K562 treated with DMSO at 1 percent for 4 hours (cell line): ENCODE results near the gene TRPM4. TPM values are rescaled to one million over a fixed set of nuclear protein-coding genes. Genes with fewer than 3 reads are reported as not detected.

ENCODE experiments used
- total RNA-seq: library from RNA; unstranded; fragments of 300-600 nt; gene quantifications from 2 replicates; pipeline ENCODE4 v1.2.3, GENCODE V29; 2022; ENCODE audit not compliant: insufficient read depth

The TRPM4 gene
- total RNA-seq, result 12.7 and 14.0 TPM in 2 replicates

DNA sequence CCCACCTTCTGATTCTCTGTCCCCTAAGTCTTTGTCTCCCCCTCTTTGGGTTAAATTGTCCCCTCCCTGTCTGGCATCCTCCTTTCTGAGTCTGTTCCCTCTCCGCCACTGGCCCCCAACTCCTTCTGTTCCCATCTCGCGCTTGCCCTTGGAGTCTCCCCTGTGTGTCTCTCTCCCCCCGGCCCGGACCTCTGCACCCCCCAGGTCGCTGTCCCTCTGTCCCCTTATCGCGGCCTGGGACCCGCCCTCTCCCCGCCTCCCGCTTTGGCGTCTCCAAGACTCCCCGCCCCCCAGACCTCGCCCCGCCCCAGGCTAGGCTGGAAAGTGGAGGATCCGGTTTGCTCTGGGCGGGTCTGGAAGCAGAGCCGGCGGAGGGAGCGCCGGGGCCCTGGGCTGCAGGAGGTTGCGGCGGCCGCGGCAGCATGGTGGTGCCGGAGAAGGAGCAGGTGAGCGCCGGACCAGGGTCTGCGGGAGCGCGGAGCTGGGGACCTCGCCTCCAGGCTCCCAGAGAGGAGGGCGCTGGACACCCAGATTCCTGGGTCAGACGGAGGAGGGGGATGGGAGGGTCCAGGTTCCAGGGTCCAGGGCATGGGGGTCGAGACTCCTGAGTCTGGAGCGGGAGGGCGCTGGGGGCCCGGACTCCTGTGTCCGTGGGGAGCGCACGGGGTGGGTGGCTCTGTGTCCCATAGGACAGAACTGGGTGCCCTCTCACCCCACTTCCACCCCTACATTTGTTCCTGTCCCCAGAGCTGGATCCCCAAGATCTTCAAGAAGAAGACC lies at the start of gene TRPM4:
TRPM4 (plus strand) TSS at position 348 of the 780 bp plus-strand sequence; CDS start at position 423, 75 bp downstream.

DNA sequence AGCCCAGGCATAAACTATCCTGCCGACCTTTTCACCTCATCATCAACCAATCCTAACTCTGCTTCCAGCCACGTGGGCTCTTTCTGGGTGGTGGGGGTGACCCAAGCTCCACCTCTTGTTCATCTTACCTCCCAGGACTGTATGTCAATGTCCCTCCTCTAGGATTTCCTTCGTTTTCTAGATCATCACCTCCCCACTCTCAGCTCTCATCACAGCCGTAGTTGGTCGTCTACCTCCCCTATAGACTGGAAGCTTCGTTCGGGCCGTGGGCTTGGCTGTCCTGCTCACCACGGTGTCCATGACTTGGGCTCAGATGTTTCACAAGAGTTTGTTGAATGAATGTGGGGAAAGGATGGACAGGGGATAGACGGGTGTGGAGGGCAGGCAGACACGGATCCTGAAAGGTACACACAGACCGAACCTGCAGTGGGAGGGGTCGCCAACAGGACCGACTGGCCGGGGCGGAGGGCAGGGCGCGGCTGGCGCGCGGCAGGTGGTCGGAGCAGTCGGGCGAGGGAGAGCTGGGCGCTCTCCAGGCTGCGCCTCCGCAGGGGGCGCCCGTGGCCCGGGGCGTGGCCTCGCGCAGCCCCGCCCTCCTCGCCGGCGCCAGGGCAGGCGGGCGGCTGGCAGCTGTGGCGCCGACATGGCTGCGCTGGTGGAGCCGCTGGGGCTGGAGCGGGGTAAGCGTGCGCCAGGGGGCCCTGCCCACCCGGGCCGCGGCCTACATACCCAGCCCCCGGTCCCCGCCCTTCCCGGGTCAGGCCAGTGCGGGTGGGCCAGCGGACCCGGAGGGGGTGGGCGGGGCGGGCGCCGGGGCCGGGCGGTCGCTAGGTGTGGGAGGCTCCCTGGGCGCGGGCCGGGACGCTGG lies 43.6 kb upstream of the TRPM4 start, which contains the start of gene LIN7B:
LIN7B (plus strand) TSS at position 609 of the 868 bp plus-strand sequence; CDS start at position 644, 35 bp downstream.

DNA sequence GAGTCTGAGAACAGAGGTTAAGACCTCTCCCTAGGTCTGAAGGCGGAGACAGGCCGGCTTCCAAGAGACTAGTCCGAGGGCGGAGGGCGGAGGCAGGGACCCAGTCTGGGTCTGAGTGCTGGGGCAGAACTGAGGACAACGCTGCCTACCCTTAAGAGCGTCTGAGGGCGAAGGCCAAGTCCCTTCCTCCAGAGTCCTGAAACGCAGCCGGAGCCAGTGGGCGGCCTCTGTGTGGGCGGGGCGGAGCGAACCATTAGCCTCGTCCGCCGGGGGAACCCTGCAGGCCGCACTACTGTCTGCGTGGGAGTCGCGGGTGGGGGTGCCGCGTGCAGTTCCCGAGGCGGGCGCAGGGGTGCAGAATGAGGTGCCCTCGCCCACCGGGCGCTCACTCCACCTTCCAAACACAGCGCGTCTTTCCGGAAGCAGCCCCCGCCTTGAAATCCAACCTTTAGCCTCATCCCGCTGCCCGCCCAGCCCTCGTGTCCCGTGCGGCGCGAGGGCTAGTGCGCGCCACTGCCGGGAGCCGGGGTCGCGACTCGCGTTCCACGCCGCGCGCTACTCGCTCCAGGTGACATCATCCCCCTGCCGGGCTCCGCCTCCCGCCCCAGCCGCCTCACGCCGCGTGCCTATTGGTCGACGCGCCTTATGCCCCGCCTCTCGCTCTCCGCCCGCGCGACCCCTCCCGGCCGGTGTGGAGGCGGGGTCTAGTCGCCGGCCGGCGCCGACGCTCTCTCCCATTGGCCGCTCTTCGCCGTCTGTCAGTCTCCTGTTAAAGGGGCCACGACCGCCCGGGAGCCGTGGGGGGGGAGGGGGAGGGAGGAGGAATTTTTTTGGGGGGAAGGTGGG lies 38.8 kb upstream of the TRPM4 start, which contains the start of gene C19orf73:
C19orf73 (minus strand) TSS at position 579 of the 846 bp plus-strand sequence; CDS start at position 458, 121 bp downstream.

DNA sequence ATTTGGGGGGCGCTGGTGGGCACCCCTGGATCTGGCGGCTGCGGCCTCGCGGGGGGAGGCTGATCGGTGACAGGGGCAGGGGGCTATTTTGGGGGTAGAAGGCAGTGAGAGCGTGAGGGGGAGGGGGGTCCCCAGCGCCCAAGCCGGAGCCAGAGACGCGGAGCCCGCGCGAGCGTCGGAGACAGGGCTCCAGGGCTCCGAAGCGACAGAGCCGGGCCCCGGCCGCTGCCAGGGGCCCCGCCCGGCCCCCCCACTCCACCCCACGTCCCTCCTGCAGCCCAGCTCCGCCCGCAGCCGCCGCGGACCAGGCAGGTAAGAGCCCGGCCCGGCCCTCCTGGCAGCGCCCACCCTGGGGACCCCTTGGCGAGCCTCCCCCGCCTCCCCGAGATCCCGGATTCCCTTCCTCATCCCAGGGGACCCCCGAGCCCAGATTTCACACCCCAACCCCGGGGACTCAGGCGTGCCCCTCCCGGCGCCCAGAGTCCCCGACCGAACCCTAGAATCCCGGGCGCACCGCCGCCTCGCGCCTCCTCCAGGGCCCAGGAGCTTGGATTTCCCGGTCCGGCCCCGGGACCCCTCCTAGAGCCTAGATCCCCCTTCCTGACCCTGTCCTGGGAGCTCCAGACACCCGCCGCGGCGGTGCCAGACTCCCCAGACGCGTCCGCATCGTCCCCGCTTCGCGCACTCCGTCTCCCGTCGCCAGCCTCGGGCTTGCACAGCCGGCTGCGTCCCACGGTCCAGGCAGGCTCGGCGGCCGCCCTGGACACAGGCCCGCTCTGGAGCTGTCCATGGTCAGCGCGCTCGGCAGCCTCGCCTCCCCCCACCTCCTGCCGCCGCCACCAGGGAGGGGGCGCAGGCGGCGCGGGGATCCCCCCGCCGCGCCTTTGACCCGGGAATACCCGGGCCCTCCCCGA lies 37.9 kb upstream of the TRPM4 start, which contains the start of gene PPFIA3:
PPFIA3 (plus strand) TSS at position 134 of the 914 bp plus-strand sequence. CDS start 8,330 bp downstream, outside the sequence.

DNA sequence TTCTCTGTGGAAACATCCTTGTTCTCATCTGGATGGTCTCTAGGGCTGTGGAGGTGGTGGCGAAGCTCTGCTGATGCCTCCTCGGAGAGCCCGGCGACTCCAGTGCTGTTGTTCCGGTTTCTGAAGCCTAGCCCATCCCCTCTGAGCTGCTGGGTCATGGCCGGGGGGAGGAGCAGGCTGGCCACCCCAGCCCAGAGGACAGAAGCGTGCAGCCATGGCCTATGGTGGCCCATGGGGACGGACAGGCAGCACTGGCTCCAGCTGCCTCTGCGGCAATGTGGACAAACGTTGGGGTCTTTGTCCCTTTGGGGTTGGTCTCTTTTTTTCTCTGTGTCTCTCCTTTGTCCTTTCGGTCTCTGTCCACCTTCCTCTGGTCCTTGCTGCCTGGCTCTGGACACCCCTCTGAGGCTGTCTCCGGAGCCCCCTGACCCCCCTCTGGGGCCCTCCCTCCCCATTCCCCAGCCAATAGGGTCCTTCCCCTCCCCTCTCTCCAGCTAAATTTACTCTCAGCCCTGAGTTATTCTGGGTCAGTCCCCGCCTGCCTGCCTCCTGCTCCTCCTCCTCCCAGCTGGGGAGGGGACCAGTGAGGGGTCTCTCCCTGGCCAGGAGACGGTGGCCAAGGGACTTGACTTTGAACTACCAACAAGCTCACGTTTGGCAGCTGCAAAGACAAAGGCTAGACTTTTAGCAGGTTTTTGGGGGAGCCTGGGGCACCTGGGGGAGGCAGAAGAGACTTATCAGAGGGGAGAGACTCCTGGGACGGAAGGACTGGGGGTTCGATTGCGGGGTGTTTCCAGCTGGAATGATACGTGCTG lies 2.4 kb upstream of the TRPM4 start, which contains the start of gene HRC:
HRC (minus strand) TSS at position 392 of the 815 bp plus-strand sequence; CDS start at position 233, 159 bp downstream.

Other genes with a start within 250 kb of the TRPM4 start
- 2.6 and 6.7 TPM in 2 replicates for gene DHDH, start 224.1 kb upstream of the TRPM4 start, total RNA-seq
- 90.6 and 152 TPM in 2 replicates for gene BAX, start 202.9 kb upstream of the TRPM4 start, total RNA-seq
- gene FTL, start 192.5 kb upstream of the TRPM4 start, total RNA-seq, result 5,415 and 5,880 TPM in 2 replicates
- 18.0 and 22.2 TPM in 2 replicates for gene GYS1, start 164.5 kb upstream of the TRPM4 start, total RNA-seq
- 219 and 288 TPM in 2 replicates for gene RUVBL2, start 163.9 kb upstream of the TRPM4 start, total RNA-seq
- gene LHB, start 140.7 kb upstream of the TRPM4 start, total RNA-seq, result not detected in 2 replicates
- gene CGB3, start 133.5 kb upstream of the TRPM4 start, total RNA-seq, result not detected in 2 replicates
- gene CGB2, start 125.9 kb upstream of the TRPM4 start, total RNA-seq, result not detected in 2 replicates
- not detected in 2 replicates for gene CGB1, start 120.9 kb upstream of the TRPM4 start, total RNA-seq
- gene CGB5, start 113.9 kb upstream of the TRPM4 start, total RNA-seq, result not detected in 2 replicates
- not detected in 2 replicates for gene CGB8, start 108.7 kb upstream of the TRPM4 start, total RNA-seq
- not detected in 2 replicates for gene CGB7, start 100.0 kb upstream of the TRPM4 start, total RNA-seq
- gene NTF4, start 93.0 kb upstream of the TRPM4 start, total RNA-seq, result not detected in 2 replicates
- not detected in 2 replicates for gene KCNA7, start 85.1 kb upstream of the TRPM4 start, total RNA-seq
- gene SNRNP70, start 72.3 kb upstream of the TRPM4 start, total RNA-seq, result 143 and 183 TPM in 2 replicates
- 8.9 and 15.5 TPM in 2 replicates for gene LIN7B, start 43.4 kb upstream of the TRPM4 start, total RNA-seq
- not detected in 2 replicates for gene C19orf73, start 38.6 kb upstream of the TRPM4 start, total RNA-seq
- 17.3 and 23.0 TPM in 2 replicates for gene PPFIA3, start 38.2 kb upstream of the TRPM4 start, total RNA-seq
- gene HRC, start 2.4 kb upstream of the TRPM4 start, total RNA-seq, result 5.1 and 5.8 TPM in 2 replicates
- gene SLC6A16, start 167.4 kb downstream of the TRPM4 start, total RNA-seq, result 4.4 TPM in 1 of 2 replicates, not detected in the other
- 17.6 and 20.7 TPM in 2 replicates for gene CD37, start 177.6 kb downstream of the TRPM4 start, total RNA-seq
- gene TEAD2, start 204.6 kb downstream of the TRPM4 start, total RNA-seq, result 15.2 and 18.8 TPM in 2 replicates
- gene DKKL1, start 206.1 kb downstream of the TRPM4 start, total RNA-seq, result not detected in 2 replicates
- gene KASH5, start 230.5 kb downstream of the TRPM4 start, total RNA-seq, result 0.70 and 0.84 TPM in 2 replicates